ENCODE results near the gene A1BG. TPM values are rescaled to one million over a fixed set of nuclear protein-coding genes. Genes with fewer than 3 reads are reported as not detected.

The A1BG gene
- total RNA-seq, 2 donors from 2014 or later = 3.6 to 4.7 TPM

DNA sequence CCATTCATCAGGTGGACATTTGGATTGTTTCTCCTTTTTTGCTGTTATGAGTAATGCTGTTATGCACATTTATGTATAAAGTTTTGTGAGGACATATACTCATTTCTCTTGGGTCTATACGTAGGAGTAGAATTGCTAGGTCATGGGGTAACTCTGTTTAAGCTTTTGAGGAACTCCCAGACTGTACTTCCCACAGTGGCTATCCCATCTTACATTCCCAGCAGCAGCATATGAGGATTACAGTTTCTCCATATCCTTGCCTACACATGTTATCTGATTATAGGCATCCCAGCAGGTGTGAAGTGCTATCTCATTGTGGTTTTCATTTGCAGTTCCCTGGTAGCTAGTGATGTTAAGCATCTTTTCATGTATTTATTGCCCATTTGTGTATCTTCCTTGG, 20.6 kb downstream of the A1BG start:
- no peaks in the 10 kb centered on the region for H3K27me3 ChIP-seq
- no peak for DNase-seq
- H3K4me3 ChIP-seq = no peak overlapping the region
- intact Hi-C loops (cut with DNase I) = no loop called here
- no peaks in the 10 kb centered on the region for H3K36me3 ChIP-seq
- no peaks in the 10 kb centered on the region for H3K9me3 ChIP-seq
- no peak overlapping the region for H3K27ac ChIP-seq
- H3K9ac ChIP-seq (ENCODE audit: low read depth in 2 of 2, low read length in 2 of 2) = no peak overlapping the region
- peaks cover 9% of the 10 kb centered on the region for H3K4me1 ChIP-seq
- TF ChIP-seq, protein P1, sequence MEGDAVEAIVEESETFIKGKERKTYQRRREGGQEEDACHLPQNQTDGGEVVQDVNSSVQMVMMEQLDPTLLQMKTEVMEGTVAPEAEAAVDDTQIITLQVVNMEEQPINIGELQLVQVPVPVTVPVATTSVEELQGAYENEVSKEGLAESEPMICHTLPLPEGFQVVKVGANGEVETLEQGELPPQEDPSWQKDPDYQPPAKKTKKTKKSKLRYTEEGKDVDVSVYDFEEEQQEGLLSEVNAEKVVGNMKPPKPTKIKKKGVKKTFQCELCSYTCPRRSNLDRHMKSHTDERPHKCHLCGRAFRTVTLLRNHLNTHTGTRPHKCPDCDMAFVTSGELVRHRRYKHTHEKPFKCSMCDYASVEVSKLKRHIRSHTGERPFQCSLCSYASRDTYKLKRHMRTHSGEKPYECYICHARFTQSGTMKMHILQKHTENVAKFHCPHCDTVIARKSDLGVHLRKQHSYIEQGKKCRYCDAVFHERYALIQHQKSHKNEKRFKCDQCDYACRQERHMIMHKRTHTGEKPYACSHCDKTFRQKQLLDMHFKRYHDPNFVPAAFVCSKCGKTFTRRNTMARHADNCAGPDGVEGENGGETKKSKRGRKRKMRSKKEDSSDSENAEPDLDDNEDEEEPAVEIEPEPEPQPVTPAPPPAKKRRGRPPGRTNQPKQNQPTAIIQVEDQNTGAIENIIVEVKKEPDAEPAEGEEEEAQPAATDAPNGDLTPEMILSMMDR (IDR thresholded peaks at IDR 0.05) = no peak

GRCh38 chr19:58330458-58330857, 22.8 kb downstream of the A1BG start:
- H3K4me1 ChIP-seq = peaks cover 12% of the 10 kb centered on the region
- intact Hi-C loops (cut with DNase I) = no loop called here
- TF ChIP-seq, protein P1 (IDR thresholded peaks at IDR 0.05) = no peak
- no peaks in the 10 kb centered on the region for H3K27me3 ChIP-seq
- no peak overlapping the region for H3K27ac ChIP-seq
- no peaks in the 10 kb centered on the region for H3K9me3 ChIP-seq
- no peaks in the 10 kb centered on the region for H3K36me3 ChIP-seq
- H3K4me3 ChIP-seq = no peak overlapping the region
- no peak for DNase-seq
- H3K9ac ChIP-seq (ENCODE audit: low read depth in 2 of 2, low read length in 2 of 2) = no peak overlapping the region

DNA sequence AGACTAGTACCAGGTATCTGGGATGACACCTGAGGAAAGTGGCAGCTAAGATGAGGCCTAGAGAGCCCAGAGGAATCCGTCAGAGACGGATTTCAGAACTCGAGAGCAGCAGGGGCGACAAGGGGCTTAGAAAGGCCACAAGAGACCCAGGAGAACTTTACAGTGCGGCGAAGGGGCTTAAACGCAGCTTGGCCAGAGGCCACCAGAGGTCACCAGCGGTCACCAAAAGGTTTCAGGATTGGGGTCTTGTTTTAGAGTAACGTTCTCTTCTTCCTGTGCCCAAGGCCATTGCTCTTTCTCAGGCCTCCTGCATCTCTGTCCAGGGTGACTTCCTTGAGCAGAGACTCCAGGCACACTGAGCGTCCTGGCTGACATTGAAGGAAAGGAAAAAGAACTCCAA, 24.3 kb downstream of the A1BG start:
- Histone ChIP-seq H3K4me3 (no peak overlapping the region), H3K27me3 (no peaks in the 10 kb centered on the region), H3K9ac (ENCODE audit: low read depth in 2 of 2, low read length in 2 of 2) (no peak overlapping the region), H3K4me1 (peaks cover 12% of the 10 kb centered on the region), H3K9me3 (no peaks in the 10 kb centered on the region), H3K36me3 (no peaks in the 10 kb centered on the region), H3K27ac (no peak overlapping the region)
- no peak for DNase-seq
- intact Hi-C loops (cut with DNase I) = no loop called here
- TF ChIP-seq, protein P1 (IDR thresholded peaks at IDR 0.05) = no peak

- Histone ChIP-seq H3K27ac (peak within 1 kb of the TSS; percentile 94), H3K9ac (ENCODE audit: low read depth in 2 of 2, low read length in 2 of 2) (peak within 1 kb of the TSS; percentile 66 to 95), H3K9me3 (no peaks in the 10 kb centered on the region), H3K4me3 (peak within 1 kb of the TSS; percentile 84), H3K36me3 (no peaks in the 10 kb centered on the region), H3K4me1 (peaks cover 12% of the 10 kb centered on the region), H3K27me3 (no peaks in the 10 kb centered on the region)
- TF ChIP-seq, protein P1 (IDR thresholded peaks at IDR 0.05) = no peak
- DNase-seq = peak; percentile 98
- intact Hi-C loops (cut with DNase I) = no loop called here
These were observed 26.2 kb downstream of the A1BG start, which contains the start of gene ZSCAN22 for GRCh38 chr19:58326914-58327726. Gene ZSCAN22 (plus strand): TSS chr19:58326994. CDS start chr19:58334803, 7,809 bp downstream.

DNA sequence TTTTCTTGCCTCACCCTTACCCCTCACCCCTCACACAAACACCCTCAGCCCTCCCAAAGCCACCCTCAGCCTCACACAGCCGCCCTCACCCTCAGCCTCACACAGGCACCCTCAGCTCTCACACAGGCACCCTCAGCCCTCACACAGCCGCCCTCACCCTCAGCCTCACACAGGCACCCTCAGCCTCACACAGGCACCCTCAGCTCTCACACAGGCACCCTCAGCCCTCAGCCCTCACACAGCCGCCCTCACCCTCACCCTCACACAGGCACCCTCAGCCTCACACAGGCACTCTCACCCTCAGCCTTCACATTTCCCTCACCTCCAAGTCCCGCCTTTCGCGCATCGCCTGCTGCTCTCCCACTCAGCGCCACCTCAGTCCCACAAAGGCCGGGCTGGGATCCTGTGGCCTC, 26.8 kb downstream of the A1BG start:
- TF ChIP-seq, protein P1 (IDR thresholded peaks at IDR 0.05) = no peak
- H3K27ac ChIP-seq = peak overlapping the region; percentile 94
- intact Hi-C loops (cut with DNase I) = no loop called here
- DNase-seq = no peak
- peaks cover 12% of the 10 kb centered on the region for H3K4me1 ChIP-seq
- no peaks in the 10 kb centered on the region for H3K27me3 ChIP-seq
- peak overlapping the region; percentile 58 to 95 for H3K9ac ChIP-seq (ENCODE audit: low read depth in 2 of 2, low read length in 2 of 2)
- no peaks in the 10 kb centered on the region for H3K9me3 ChIP-seq
- H3K36me3 ChIP-seq = no peaks in the 10 kb centered on the region
- peak overlapping the region; percentile 84 for H3K4me3 ChIP-seq

Data from colonic mucosa (tissue), 4 donors.